GM21576 (cell line): ENCODE data around the gene RBM17.
"Not testable (repeated sequence)": the region's sequence is repeated elsewhere in the genome, so short reads cannot be mapped to it uniquely, and the experiment has no call there.

Experiments used
- ATAC-seq: cut with Tn5 transposase; IDR thresholded peaks from one replicate; pipeline ENCODE4 v1.9.1; 2021; ENCODE audit warnings: mild to moderate bottlenecking, moderate library complexity; ENCODE audit not compliant: unreplicated experiment

The RBM17 gene

DNA sequence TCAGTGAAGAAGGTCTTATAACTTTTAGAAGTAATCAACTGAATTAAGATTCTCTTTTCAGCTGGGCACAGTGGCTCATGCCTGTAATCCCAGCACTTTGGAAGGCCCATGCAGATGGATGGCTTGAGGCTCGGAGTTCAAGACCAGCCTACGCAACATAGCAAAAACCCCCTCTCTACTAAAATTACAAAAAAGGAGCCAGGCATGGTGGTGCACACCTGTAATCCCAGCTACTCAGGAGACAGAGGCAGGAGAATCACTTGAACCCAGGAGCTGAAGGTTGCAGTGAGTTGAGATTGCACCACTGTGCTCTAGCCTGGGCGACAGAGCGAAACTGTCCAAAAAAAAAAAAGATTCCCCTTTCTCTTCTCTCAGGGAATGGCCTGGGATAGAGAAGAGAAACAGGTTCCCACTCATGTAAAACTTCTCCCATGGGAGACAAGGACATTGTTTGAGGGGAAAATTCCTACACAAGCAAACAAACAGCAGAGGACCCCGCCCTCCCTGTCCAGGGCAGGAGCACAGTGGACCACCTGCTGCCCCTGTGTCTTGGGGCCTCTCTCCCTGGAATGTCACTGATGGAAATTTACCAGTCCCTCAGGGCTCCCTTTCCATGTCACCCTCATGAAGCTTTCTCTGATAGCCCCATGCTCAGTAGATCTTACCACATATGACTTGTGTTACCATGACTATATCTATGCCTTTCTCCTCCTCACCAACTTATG lies 32.3 kb upstream of the RBM17 start:
- no peak for ATAC-seq

DNA sequence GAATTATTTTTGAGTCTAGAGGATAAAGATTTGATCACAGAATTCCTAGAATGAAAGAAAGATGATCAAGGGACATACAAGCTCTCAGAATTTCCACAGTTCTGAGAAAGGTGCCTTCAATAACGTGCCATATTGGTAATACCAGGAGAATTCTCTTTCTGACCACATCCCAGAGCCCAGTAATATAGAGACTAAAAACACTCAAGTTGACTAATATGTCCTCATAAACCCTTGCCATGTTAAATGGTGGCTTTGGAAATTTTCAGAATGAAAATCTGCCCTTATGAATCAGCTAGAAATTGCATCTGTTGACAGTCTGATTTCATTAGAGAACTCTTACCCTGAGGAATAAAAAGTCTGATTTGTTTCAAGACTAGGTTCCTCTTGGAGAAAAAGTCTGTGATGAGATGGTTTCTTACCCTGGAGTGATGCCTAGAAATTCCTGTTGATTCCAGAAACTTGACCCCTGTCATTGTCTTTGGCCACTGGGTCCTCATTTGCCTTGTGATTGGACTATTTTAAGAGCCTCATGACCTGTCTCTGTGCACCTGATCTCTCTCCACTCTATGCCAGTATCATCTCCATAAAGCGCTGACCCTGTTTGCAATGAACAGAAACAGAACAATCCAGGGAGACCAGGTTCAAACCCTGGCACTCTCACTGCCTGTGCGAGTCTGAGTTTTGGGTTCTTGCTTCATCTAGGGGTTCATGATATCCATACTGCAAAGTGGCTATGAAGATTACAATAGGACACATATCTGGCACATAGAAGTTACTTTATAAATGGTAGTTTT lies 30.0 kb upstream of the RBM17 start:
- ATAC-seq, result no peak

GRCh38 chr10:6059506-6059905 lies 29.3 kb upstream of the RBM17 start:
- ATAC-seq, result no peak

GRCh38 chr10:6061056-6061455 lies 27.8 kb upstream of the RBM17 start:
- no peak for ATAC-seq

DNA sequence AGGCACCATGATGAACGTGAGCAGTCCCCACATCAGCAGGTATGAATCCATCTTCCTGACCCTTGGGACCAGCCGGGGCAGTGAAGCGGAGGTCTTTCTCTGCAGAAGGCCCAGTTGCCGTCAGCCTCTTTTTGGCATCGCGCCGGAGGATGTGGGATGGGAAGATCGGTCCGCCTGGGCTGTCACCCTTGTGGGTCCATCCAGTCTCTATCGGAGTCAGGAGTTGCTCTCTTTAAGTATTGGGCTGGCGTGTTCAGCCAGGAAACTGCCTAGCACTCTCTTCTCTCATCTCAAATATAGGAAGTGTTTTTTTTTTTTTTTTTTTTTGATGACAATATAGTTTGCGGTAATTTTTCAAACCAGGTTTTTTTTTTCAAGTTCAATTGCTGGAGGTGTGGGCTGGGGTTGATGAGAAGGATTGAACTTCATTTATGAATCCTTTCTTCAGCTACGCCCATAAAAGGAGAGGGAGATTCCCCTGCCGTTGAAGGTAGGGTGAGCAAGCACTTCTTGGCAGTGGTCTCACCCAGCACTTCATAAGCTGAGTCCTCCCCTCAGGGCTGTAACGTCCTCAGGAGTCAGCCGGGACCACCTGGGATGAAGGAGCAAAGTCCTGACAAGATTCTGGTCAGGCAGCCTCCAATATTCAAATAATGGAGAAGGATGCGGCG lies 26.6 kb upstream of the RBM17 start, which contains the start of gene IL2RA:
IL2RA (minus strand) TSS at position 267 of the 671 bp plus-strand sequence; CDS start at position 51, 216 bp downstream.
- ATAC-seq, result no peak

DNA sequence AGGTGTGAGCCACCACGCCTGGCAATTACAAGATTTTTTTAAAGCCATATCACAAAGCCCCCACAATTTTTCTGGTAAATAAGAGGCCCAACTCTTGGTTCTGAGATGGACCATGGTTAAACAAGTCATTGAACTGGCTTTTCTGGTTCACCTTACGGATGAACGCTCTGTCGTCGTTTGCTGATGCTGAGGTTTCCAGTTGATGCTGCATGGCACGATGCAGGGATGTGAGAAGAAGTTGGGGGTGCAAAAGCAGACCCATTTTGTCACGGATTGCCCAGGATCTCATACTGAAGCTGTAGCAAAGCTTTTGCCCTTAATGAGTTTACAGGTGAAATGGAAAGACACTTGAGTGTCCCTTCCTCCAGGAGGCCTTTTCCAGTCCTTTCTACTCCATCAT lies 24.7 kb upstream of the RBM17 start:
- no peak for ATAC-seq

DNA sequence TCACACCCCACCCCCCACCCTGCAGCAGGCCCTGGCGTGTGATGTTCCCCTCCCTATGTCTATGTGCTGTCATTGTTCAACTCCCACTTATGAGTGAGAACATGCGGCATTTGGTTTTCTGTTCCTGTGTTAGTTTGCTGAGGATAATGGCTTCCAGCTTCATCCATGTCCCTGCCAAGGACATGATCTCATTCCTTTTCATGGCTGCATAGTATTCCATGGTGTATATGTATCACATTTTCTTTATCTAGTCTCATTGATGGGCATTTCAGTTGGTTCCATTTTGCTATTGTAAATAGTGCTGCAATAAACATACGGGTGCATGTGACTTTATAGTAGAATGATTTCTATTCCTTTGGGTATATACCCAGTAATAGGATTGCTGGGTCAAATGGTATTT lies 24.1 kb upstream of the RBM17 start:
- ATAC-seq, result not testable (repeated sequence)

DNA sequence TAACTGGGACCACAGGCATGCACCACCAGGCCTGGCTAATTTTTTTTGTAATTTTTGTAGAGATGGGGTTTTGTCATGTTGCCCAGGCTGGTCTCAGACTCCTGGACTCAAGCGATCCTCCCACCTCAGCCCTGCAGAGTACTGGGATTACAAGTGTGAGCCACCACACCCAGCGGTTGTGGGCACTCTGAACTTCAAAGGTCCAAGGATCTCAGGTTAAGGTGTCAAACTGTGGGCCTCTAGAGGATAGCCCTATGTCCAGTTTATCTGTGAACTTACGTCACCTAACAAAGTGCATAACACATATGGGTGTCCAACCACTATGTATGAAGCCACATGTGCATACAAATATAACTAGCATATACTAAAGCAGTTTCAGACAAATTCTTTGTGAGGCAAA lies 23.4 kb upstream of the RBM17 start:
- no peak for ATAC-seq

- ATAC-seq, result no peak
Measured at GRCh38 chr10:6065835-6066234, 23.0 kb upstream of the RBM17 start.

DNA sequence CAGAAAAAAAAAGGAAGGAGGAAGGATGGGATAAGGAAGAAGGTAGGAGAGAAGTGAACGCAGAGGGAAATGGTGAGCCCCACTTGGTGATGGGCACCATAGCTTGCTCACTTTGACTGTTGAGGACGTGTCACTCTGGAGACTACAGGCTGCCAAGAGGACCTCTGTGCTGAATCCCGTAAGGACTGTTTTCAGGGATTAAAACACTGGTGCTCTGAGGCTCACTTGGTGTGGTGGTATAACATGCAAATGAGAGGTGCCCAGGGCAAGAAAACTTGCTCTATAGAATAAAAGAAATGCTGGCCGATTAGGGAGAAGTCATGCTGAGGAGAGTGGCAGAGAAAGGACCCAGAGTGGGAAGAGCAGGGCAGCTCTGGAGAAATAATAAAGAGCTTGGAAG lies 21.4 kb upstream of the RBM17 start:
- no peak for ATAC-seq

DNA sequence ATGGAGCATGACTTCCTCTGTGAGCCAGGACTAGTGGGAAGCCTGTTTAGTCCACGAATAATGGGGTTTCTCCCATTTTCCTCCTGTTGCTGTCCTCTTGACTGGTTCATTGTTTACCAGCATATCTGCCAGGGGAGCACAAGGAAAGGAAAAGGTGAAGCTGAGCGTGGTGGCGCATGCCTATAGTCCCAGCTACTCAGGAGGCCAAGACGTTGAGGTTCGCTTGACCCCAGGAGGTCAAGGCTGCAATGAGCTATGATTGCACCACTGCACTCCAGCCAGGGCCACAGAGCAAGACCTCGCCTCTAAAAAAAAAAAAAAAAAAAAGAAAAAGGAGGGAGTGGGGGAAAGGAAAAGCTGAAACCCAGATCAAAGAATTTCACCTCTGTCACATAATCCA lies 20.8 kb upstream of the RBM17 start:
- no peak for ATAC-seq

GRCh38 chr10:6068422-6068821 lies 20.4 kb upstream of the RBM17 start:
- peak; percentile 49 for ATAC-seq

- ATAC-seq, result no peak
Measured at GRCh38 chr10:6069081-6069931, 19.5 kb upstream of the RBM17 start.

- no peak for ATAC-seq
Measured at GRCh38 chr10:6070660-6071059, 18.2 kb upstream of the RBM17 start.

GRCh38 chr10:6071181-6072175 lies 17.4 kb upstream of the RBM17 start:
- ATAC-seq, result no peak

GRCh38 chr10:6072215-6072934 lies 16.5 kb upstream of the RBM17 start:
- ATAC-seq, result peak; percentile 41

DNA sequence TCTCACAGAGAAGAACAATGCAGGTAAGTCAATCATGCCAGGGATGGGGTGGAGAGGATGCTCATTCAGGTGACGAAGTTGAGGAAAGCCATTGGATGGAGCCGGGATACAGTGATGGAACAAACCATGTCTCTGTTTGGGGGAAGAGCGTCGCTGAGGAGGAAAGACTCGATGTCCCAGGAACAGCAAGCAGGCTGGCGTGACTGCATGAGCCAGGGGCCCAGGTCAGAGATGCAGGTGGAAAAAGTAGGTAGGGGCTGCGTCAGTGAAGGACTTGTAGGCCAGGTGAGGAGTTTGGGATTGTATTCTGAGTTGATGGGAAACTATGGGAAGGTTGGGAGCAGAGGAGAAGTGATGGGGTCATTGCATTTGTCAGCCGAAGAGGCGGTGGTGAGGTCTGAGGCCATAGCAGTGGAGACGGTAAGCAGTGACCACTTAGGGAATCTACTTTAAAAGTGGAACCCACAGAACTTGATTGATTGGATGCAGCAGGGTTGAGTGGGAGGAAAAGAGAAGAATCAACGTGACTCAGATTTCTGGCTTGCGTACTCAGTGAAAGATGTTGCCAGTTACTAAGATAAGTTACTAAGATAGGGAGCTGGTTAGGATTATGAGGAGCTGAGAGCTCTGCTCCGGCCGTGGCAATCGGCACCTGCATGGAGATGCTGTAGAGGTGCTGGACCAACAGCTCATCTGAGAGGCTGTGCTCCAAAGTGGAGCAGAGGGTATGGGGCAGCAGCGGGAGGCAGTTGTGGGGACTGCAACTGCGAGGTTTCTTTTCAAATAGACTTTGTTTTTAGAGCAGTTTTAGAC lies 14.1 kb upstream of the RBM17 start:
- ATAC-seq, result no peak

DNA sequence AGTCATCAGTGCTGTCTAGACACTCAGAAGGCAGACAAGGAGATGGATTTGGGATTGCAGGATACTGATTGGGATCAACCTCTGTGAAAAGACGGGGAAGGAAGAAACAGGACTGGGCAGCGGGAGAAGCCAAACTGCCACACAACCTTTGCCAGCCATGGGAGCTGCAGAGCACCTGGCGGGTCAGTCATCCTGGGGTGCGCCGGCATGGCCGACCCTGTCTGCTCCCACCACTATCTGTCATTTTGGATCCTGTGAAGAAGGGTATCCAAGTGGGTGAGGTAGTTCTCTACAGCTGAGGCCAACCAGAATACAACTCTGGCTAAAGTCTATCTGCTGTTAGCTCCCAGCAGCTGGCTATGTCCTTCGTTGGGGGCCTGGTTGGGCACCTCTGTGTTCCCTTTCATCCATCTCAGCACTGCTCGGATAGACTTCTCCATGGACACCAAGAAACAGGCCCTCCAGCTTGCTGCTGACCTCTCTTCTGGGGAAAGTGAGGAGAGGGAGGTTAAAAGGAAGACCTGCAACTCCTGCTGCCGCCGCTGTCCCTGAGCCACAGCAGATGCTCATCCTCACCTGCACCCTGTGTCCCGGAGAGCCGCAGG lies 11.7 kb upstream of the RBM17 start:
- no peak for ATAC-seq
